ENCODE measurements around the gene ZNF487. TPM values are rescaled to one million over a fixed set of nuclear protein-coding genes. Genes with fewer than 3 reads are reported as not detected.

Gene ZNF487
- total and polyA plus RNA-seq, 2 experiments from 2014 or later, result 5.5 to 11.0 TPM

GRCh38 chr10:43417950-43418768 is 18.8 kb upstream of the ZNF487 start:
- TF ChIP-seq EZH2 (IDR thresholded peaks at IDR 0.05; ENCODE audit: insufficient read depth, poor library complexity, severe bottlenecking) (no peak), EZH2phosphoT487 (IDR thresholded peaks at IDR 0.05; ENCODE audit: insufficient read depth, low read depth) (no peak)
- Histone ChIP-seq H3K79me2 (ENCODE audit: insufficient read depth) (no peaks in the 10 kb centered on the region), H4K20me1 (ENCODE audit: insufficient read depth) (no peaks in the 10 kb centered on the region), H3K4me3 (no peak overlapping the region), H3K27ac (no peak overlapping the region), H3K36me3 (ENCODE audit: low read depth) (no peaks in the 10 kb centered on the region), H3K9me2 (ENCODE audit: insufficient read depth) (no peaks in the 10 kb centered on the region), H3K27me3 (replicated peaks; ENCODE audit: insufficient read depth) (no peaks in the 10 kb centered on the region), H3F3A (ENCODE audit: insufficient read depth) (peaks cover 17% of the 10 kb centered on the region), H3K9ac (no peak overlapping the region), H3K4me1 (ENCODE audit: insufficient read depth) (peaks cover 5% of the 10 kb centered on the region; the same call in 1 of the 2 replicates), H3K4me2 (ENCODE audit: unreplicated experiment) (no peak overlapping the region), H3K9me3 (ENCODE audit: low read depth) (no peaks in the 10 kb centered on the region), H2AFZ (no peak overlapping the region)
- 85 to 87% methylated on average over 14 of the region's 14 CpGs for WGBS, 2 experiments (ENCODE audit: low coverage in 1 of 2, low lambda C conversion rate in 2 of 2, missing lambda C conversion rate in 2 of 2)
- no peak for DNase-seq
- in situ Hi-C loops (cut with MboI), result no loop called here

- Histone ChIP-seq H3K27ac (peak overlapping the region; percentile 97), H3K4me1 (ENCODE audit: insufficient read depth) (peaks cover 5% of the 10 kb centered on the region; the same call in 1 of the 2 replicates), H3K4me3 (peak overlapping the region; percentile 77), H3K9me2 (ENCODE audit: insufficient read depth) (no peaks in the 10 kb centered on the region), H3F3A (ENCODE audit: insufficient read depth) (peaks cover 17% of the 10 kb centered on the region), H3K9ac (peak overlapping the region; percentile 94), H3K4me2 (ENCODE audit: unreplicated experiment) (peak overlapping the region; percentile 94), H3K79me2 (ENCODE audit: insufficient read depth) (no peaks in the 10 kb centered on the region), H3K27me3 (replicated peaks; ENCODE audit: insufficient read depth) (no peaks in the 10 kb centered on the region), H4K20me1 (ENCODE audit: insufficient read depth) (no peaks in the 10 kb centered on the region), H3K36me3 (ENCODE audit: low read depth) (no peaks in the 10 kb centered on the region), H3K9me3 (ENCODE audit: low read depth) (no peaks in the 10 kb centered on the region), H2AFZ (peak overlapping the region; percentile 95)
- TF ChIP-seq EZH2 (IDR thresholded peaks at IDR 0.05; ENCODE audit: insufficient read depth, poor library complexity, severe bottlenecking) (no peak), EZH2phosphoT487 (IDR thresholded peaks at IDR 0.05; ENCODE audit: insufficient read depth, low read depth) (no peak)
- 47 to 53% methylated on average over 18 of the region's 18 CpGs for WGBS, 2 experiments (ENCODE audit: low coverage in 1 of 2, low lambda C conversion rate in 2 of 2, missing lambda C conversion rate in 2 of 2)
- no peak for DNase-seq
- in situ Hi-C loops (cut with MboI), result no loop called here
Measured at GRCh38 chr10:43419997-43420368, 16.9 kb upstream of the ZNF487 start.

- Histone ChIP-seq H3K9ac (peak overlapping the region; percentile 94), H3K4me1 (ENCODE audit: insufficient read depth) (peaks cover 5% of the 10 kb centered on the region; the same call in 1 of the 2 replicates), H3K27me3 (replicated peaks; ENCODE audit: insufficient read depth) (no peaks in the 10 kb centered on the region), H3K9me3 (ENCODE audit: low read depth) (no peaks in the 10 kb centered on the region), H3K27ac (peak overlapping the region; percentile 97), H3K79me2 (ENCODE audit: insufficient read depth) (no peaks in the 10 kb centered on the region), H3K4me3 (peak overlapping the region; percentile 77), H3K4me2 (ENCODE audit: unreplicated experiment) (peak overlapping the region; percentile 94), H4K20me1 (ENCODE audit: insufficient read depth) (no peaks in the 10 kb centered on the region), H3F3A (ENCODE audit: insufficient read depth) (peaks cover 17% of the 10 kb centered on the region), H2AFZ (peak overlapping the region; percentile 95), H3K9me2 (ENCODE audit: insufficient read depth) (no peaks in the 10 kb centered on the region), H3K36me3 (ENCODE audit: low read depth) (no peaks in the 10 kb centered on the region)
- peak; percentile 93 for DNase-seq
- in situ Hi-C loops (cut with MboI), result no loop called here
- TF ChIP-seq EZH2 (IDR thresholded peaks at IDR 0.05; ENCODE audit: insufficient read depth, poor library complexity, severe bottlenecking), result no peak
- TF ChIP-seq EZH2phosphoT487 (IDR thresholded peaks at IDR 0.05; ENCODE audit: insufficient read depth, low read depth), result no peak
- WGBS, 2 experiments (ENCODE audit: low coverage in 1 of 2, low lambda C conversion rate in 2 of 2, missing lambda C conversion rate in 2 of 2), result 1 to 2% methylated on average over 45 to 55 of the region's 63 CpGs
Measured at GRCh38 chr10:43420369-43421200, 16.3 kb upstream of the ZNF487 start.

GRCh38 chr10:43421201-43421507 is 15.8 kb upstream of the ZNF487 start:
- H3K9me2 ChIP-seq (ENCODE audit: insufficient read depth), result no peaks in the 10 kb centered on the region
- peak overlapping the region; percentile 94 for H3K4me2 ChIP-seq (ENCODE audit: unreplicated experiment)
- in situ Hi-C loops (cut with MboI), result no loop called here
- peak overlapping the region; percentile 94 for H3K9ac ChIP-seq
- H3K27ac ChIP-seq, result peak overlapping the region; percentile 97
- no peaks in the 10 kb centered on the region for H4K20me1 ChIP-seq (ENCODE audit: insufficient read depth)
- 13 to 16% methylated on average over 4 of the region's 4 CpGs for WGBS, 2 experiments (ENCODE audit: low coverage in 1 of 2, low lambda C conversion rate in 2 of 2, missing lambda C conversion rate in 2 of 2)
- H2AFZ ChIP-seq, result peak overlapping the region; percentile 95
- peaks cover 5% of the 10 kb centered on the region; the same call in 1 of the 2 replicates for H3K4me1 ChIP-seq (ENCODE audit: insufficient read depth)
- H3K4me3 ChIP-seq, result peak overlapping the region; percentile 77
- H3K9me3 ChIP-seq (ENCODE audit: low read depth), result no peaks in the 10 kb centered on the region
- no peak for DNase-seq
- H3K79me2 ChIP-seq (ENCODE audit: insufficient read depth), result no peaks in the 10 kb centered on the region
- TF ChIP-seq EZH2 (IDR thresholded peaks at IDR 0.05; ENCODE audit: insufficient read depth, poor library complexity, severe bottlenecking), result no peak
- TF ChIP-seq EZH2phosphoT487 (IDR thresholded peaks at IDR 0.05; ENCODE audit: insufficient read depth, low read depth), result no peak
- no peaks in the 10 kb centered on the region for H3K27me3 ChIP-seq (replicated peaks; ENCODE audit: insufficient read depth)
- peaks cover 17% of the 10 kb centered on the region for H3F3A ChIP-seq (ENCODE audit: insufficient read depth)
- no peaks in the 10 kb centered on the region for H3K36me3 ChIP-seq (ENCODE audit: low read depth)

All from GM23248 (cell line).